NCI-H2196 treated with DMSO at 0.1 percent for 48 hours (cell line): Measurements from ENCODE around the gene PELO.

ENCODE experiments used
- DNase-seq: peaks from one replicate; lab custom pipeline; 2025; ENCODE audit not compliant: unreplicated experiment; lab: John Stamatoyannopoulos, UW

Gene PELO

GRCh38 chr5:52827815-52828214 lies 40.1 kb downstream of the PELO start:
- no peak for DNase-seq

- no peak for DNase-seq
These were observed 41.9 kb downstream of the PELO start for GRCh38 chr5:52829664-52830063.

DNA sequence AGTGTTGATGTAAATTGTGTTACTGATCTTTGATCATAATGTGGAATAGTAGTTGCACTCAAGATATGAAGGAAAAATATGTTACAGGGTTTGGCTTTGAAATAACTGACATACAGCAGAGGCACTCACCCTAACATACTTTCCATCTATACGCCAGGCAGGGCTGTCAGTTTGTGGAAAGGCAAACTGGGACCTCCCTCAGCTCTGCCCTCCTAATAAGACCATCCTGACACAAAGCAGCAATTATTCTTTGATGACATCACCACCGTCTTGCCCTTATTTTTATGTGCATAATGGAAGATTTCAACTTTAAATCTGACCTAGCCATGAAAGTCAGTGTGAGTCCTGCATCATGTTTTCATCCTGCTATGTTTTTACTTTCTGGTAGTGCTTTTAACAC lies 42.9 kb downstream of the PELO start:
- no peak for DNase-seq

DNA sequence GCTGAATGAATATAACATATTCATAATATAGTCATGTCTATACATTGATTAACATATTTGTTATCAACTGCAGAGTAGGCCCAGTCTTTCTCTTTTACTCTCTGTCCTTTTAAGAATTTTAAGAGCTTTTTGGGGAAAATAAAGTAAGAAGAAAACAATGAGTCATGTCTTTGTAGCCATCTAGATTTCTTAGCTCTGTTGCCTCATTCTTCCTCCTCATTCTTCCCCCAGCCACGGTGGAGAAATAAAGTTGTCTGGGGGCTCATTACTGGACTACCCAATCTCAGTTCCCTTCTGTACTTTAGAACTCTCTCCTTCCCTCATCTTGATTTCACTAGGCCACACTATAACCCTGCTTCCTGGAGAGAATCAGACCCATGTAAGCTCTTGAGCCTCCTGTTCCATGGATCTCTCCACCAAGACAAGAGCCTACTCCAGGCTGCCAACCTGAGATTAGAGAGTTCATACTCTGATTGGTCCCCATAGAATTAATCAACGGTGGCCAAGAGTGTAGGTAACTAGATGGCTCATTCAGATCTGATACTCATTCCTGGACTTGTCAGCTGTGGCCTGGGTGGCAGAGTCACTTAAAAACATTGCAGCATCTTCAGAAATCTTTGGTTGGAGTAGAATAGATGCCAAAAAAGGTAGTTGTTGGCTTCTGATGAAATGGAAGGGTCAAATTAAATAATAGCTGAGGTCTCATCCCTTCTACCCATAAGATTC lies 44.2 kb downstream of the PELO start:
- no peak for DNase-seq

DNA sequence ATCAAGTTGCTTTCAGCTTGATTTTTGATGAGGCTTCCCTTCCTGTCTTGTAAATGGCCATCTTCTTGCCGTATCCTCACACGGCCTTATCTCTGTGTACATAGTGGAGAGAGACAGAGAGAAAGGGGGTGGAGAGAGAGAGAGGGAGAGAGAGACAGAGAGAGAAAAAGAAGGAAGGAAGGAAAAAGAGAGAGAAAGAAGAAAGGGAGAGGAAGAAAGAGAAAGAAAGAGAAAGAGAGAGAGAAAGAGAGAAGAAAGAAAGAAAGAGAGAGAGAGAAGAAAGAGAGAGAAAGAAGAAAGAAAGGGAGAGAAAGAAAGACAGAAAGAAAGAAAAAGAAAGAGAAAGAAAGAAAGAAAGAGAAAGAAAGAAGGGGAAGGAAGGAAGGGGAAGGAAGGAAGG lies 46.6 kb downstream of the PELO start:
- DNase-seq: no peak

DNA sequence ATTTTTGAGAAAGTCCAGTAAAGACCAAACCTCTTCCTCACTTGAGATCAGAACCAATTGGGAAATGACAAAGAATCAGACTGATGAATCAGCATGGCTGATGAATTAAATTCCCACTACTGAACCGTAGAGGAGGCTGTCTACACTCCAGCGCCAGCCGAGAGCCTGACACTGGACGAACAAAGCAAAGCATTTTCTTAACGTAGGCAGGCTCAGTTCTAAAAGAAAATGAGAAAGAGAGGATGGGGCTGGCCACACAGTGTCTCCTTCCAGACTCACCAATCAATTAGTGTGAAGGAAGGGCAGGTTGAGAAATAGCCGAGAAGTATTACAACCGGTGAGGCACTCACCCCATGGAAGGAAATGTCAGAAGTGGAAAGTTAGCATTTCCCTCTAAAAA lies 49.4 kb downstream of the PELO start:
- no peak for DNase-seq
